GM18499 (cell line): ENCODE measurements around the gene EIF2B5.

Experiments used
- ATAC-seq: cut with Tn5 transposase; IDR thresholded peaks from one replicate; pipeline ENCODE4 v1.9.1; 2021; ENCODE audit warnings: moderate number of reproducible peaks; ENCODE audit not compliant: insufficient read depth, unreplicated experiment

The EIF2B5 gene

DNA sequence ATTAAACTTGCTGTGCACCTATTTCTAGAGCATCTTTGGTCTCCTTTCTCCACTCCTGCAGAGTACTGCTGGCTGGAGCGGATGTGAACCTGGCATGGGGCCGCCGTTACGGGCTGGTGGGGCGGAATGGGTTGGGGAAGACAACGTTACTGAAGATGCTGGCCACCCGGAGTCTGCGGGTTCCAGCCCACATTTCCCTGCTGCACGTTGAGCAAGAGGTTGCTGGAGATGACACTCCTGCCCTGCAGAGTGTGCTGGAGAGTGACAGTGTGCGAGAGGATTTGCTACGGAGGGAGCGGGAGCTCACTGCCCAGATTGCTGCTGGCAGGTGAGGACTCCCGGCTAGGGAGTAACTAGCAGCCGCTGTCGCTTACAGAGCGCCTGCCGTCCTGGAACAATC lies 52.9 kb downstream of the EIF2B5 start:
- no peak for ATAC-seq

DNA sequence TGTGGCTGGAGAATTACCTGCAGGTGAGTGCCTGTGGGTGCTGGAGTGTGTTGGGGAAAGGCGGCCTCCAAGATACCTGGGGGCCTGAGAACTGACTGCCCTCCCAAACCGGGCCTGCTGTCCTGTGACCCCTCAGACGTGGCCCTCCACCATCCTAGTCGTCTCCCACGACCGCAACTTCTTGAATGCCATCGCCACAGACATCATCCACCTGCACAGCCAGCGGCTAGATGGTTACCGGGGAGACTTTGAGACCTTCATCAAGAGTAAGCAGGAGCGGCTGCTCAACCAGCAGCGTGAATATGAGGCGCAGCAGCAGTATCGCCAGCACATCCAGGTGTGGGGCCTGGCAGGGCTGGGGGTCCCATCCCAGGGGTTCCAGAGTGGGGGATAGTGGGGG lies 54.3 kb downstream of the EIF2B5 start:
- ATAC-seq: no peak

DNA sequence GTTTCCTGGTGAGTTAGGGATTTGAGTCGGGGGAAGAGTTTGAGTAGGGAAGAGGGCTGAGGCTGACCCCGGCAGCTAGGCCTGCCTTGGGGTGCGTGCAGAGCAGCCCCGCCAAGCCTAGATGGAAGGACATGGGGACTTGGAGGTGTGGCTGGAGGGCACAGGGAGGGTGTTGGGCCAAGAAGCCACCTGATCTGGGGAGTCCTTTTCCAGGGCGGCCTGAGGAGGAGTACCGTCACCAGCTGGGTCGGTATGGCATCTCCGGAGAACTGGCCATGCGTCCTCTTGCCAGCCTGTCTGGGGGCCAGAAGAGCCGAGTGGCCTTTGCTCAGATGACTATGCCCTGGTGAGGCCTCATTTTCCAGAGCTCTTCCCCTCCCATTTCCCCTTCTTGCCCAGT lies 57.7 kb downstream of the EIF2B5 start:
- no peak for ATAC-seq

DNA sequence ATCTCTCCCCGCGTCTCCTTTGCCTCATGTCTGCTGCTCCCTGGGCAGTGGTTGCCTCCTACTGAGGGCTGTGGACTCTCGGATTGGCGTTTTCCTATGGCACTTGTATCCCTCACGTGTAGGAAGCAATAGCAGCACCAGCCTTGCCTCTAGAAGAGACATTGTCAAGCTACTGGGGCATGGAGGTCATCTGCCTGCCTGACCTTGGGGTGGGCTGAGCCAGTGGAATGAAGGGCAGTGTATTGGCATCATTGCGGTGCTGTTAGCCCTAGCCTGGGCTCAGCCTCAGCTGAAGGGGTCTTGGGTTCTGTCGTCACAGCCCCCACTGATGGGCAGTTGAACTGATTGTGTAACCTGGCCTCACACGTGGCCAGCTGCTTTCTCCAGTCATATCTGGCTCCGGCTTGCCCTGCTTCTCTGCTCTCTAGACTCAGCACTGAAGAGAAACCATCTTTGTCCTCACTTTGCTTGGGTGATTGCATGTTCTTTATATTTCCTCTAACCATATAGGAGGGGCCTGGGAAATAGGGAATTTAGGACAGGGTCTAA lies 58.9 kb downstream of the EIF2B5 start:
- ATAC-seq: no peak
